HepG2 (cell line): ENCODE measurements around the gene ST8SIA2. TPM values are rescaled to one million over a fixed set of nuclear protein-coding genes. Genes with fewer than 3 reads are reported as not detected.

ENCODE experiments used
- ATAC-seq: fragments of 200-7000 bp; cut with Tn5 transposase; 3 replicates; pipeline ENCODE4 v1.9.1; 2020; ENCODE audit warnings: mild to moderate bottlenecking, moderate library complexity
- BruUV-seq: library from RNA; stranded (reverse); fragments of 400-500 nt; replicated peaks from 2 replicates; lab custom pipeline; 2021; lab: Mats Ljungman, UMichigan
- CTCF ChIA-PET: fragments of 300-600 bp; formaldehyde crosslinking; extraction: SDS; loops from one replicate; lab custom pipeline; 2021; ENCODE audit warnings: low total read pairs, inconsistent platforms, low intra/inter-chr PET ratio; lab: Yijun Ruan, JAX
- POLR2A ChIA-PET: fragments of 350-600 bp; sonication (Branson Sonifier 250); formaldehyde crosslinking; loops from one replicate; lab custom pipeline; 2020; ENCODE audit warnings: antibody characterized with exemption, inconsistent platforms; lab: Yijun Ruan, JAX
- DNase-seq: peaks from one replicate; pipeline ENCODE4 v3.0.0-alpha.2; 2015; ENCODE audit warnings: low spot score
- FAIRE-seq: peaks from 3 replicates; lab custom pipeline; 2011; peaks lifted over from hg19 to GRCh38; lab: Jason Lieb, UNC
- H2AFZ ChIP-seq: one replicate; pipeline ENCODE4 v1.6.1; 2011; ENCODE audit warnings: low read length, inconsistent platforms
- H3K27ac ChIP-seq: fragments of 300-600 bp; 3 replicates; pipeline ENCODE4 v1.8.0; 2011; ENCODE audit warnings: mixed run types, mild to moderate bottlenecking, mixed read lengths, low read length, inconsistent platforms; ENCODE audit not compliant: insufficient read depth; ENCODE audit errors: extremely low read length
- H3K27me3 ChIP-seq, 2 experiments: fragments of 200-600 bp in 1 of 2; 2 replicates in 1 of 2; 3 replicates in 1 of 2; pipeline versions ENCODE4 v1.6.0 to v1.8.0; 2011; ENCODE audit warnings: low read length in 2 of 2, mild to moderate bottlenecking in 2 of 2, moderate library complexity in 2 of 2, inconsistent platforms in 1 of 2; ENCODE audit not compliant: insufficient read depth in 2 of 2, control insufficient read depth in 1 of 2
- H3K36me3 ChIP-seq, 2 experiments: fragments of 200-600 bp in 1 of 2; replicated peaks in 1 of 2; 2 replicates in 1 of 2; 3 replicates in 1 of 2; pipeline versions ENCODE4 v1.5.1 to v1.8.0; 2011; ENCODE audit warnings: low read length in 2 of 2, inconsistent platforms in 1 of 2; ENCODE audit not compliant: insufficient read depth in 2 of 2, control insufficient read depth in 1 of 2
- H3K4me1 ChIP-seq: 2 replicates; pipeline ENCODE4 v1.5.1; 2012; ENCODE audit warnings: low read length, inconsistent platforms; ENCODE audit not compliant: insufficient read depth
- H3K4me2 ChIP-seq: 2 replicates; pipeline ENCODE4 v1.6.0; 2011; ENCODE audit warnings: low read depth, low read length, inconsistent platforms
- H3K4me3 ChIP-seq, 3 experiments: fragments of 200-600 bp in 1 of 3; sonication (generic), shearing (Covaris generic) in 1 of 3; replicated peaks in 1 of 3; 2 replicates each; pipeline ENCODE4 v1.5.1; 2011 to 2016; ENCODE audit warnings: low read length in 3 of 3, inconsistent platforms in 2 of 3, low read depth in 2 of 3, mild to moderate bottlenecking in 2 of 3, control low read depth in 1 of 3, mixed read lengths in 1 of 3; ENCODE audit not compliant: insufficient read depth in 1 of 3
- H3K79me2 ChIP-seq: one replicate; pipeline ENCODE4 v1.6.1; 2011; ENCODE audit warnings: low read length, inconsistent platforms; ENCODE audit not compliant: insufficient read depth
- H3K9ac ChIP-seq: 2 replicates; pipeline ENCODE4 v1.6.0; 2011; ENCODE audit warnings: mild to moderate bottlenecking, low read depth, low read length, inconsistent platforms; ENCODE audit not compliant: insufficient read depth
- H3K9me3 ChIP-seq: 2 replicates; pipeline ENCODE4 v1.5.1; 2012; ENCODE audit warnings: mild to moderate bottlenecking, low read length
- H4K20me1 ChIP-seq: 2 replicates; pipeline ENCODE4 v1.6.0; 2011; ENCODE audit warnings: inconsistent platforms, mild to moderate bottlenecking, low read length, moderate library complexity; ENCODE audit not compliant: insufficient read depth
- KLF15 ChIP-seq: sonication (generic); formaldehyde crosslinking; IDR thresholded peaks from 2 replicates; pipeline ENCODE4 v1.8.1; 2023; ENCODE audit warnings: borderline replicate concordance, mild to moderate bottlenecking, inconsistent platforms, missing genetic modification reagents, mixed read lengths
- MTERF4 ChIP-seq: sonication (generic); formaldehyde crosslinking; IDR thresholded peaks from 2 replicates; pipeline ENCODE4 v1.8.0; 2023; ENCODE audit warnings: mild to moderate bottlenecking, missing genetic modification reagents
- SMAD1 ChIP-seq: sonication (generic); formaldehyde crosslinking; IDR thresholded peaks from 2 replicates; pipeline ENCODE4 v1.4.0; 2020; ENCODE audit warnings: missing genetic modification reagents, low read depth, mild to moderate bottlenecking, borderline replicate concordance
- SPEN ChIP-seq: sonication (generic); formaldehyde crosslinking; IDR thresholded peaks from 2 replicates; pipeline ENCODE4 v1.5.1; 2020; ENCODE audit warnings: low read depth, mild to moderate bottlenecking, missing genetic modification reagents
- TEAD2 ChIP-seq: sonication (generic); formaldehyde crosslinking; IDR thresholded peaks from 2 replicates; pipeline ENCODE4 v1.9.0; 2021; ENCODE audit warnings: missing genetic modification reagents
- ZNF124 ChIP-seq: sonication (generic); formaldehyde crosslinking; IDR thresholded peaks from 2 replicates; pipeline ENCODE4 v1.4.0; 2020; ENCODE audit warnings: missing genetic modification reagents
- ZNF20 ChIP-seq: sonication (generic); formaldehyde crosslinking; IDR thresholded peaks from 2 replicates; pipeline ENCODE4 v1.4.0; 2020; ENCODE audit warnings: mild to moderate bottlenecking, moderate library complexity, missing genetic modification reagents
- ZNF337 ChIP-seq: sonication (generic); formaldehyde crosslinking; IDR thresholded peaks from 2 replicates; pipeline ENCODE4 v1.5.1; 2020; ENCODE audit warnings: missing genetic modification reagents, low read depth, mild to moderate bottlenecking, borderline replicate concordance
- ZNF615 ChIP-seq: sonication (generic); formaldehyde crosslinking; IDR thresholded peaks from 2 replicates; pipeline ENCODE4 v1.5.0; 2020; ENCODE audit warnings: mild to moderate bottlenecking, missing genetic modification reagents, borderline replicate concordance
- ZNF788 ChIP-seq: sonication (generic); formaldehyde crosslinking; IDR thresholded peaks from 2 replicates; pipeline ENCODE4 v1.5.0; 2020; ENCODE audit warnings: mild to moderate bottlenecking, missing genetic modification reagents, borderline replicate concordance
- WGBS: methylation state at CpG from one replicate; pipeline ENCODE4 v1.1.6; 2017; ENCODE audit warnings: low lambda C conversion rate; 5-methylcytosine and 5-hydroxymethylcytosine counted together
- in situ Hi-C: cut with HindIII; loops from 2 replicates; pipeline ENCODE4 v1.10.0; 2017; ENCODE audit warnings: low pct_unique_long_range_greater_than_20kb; ENCODE audit not compliant: extremely low pct_ligation_motif_present
- intact Hi-C: fragments of 100-400 bp; cut with micrococcal nuclease; formaldehyde crosslinking; loops from one replicate; pipeline ENCODE4 v1.10.0; 2022; ENCODE audit not compliant: unreplicated experiment
- polyA plus RNA-seq, 8 experiments: library from polyadenylated mRNA; depleted of rRNA in 3 of 8; stranded (reverse) in 7 of 8; unstranded in 1 of 8; fragments of >200 nt; fragmentation: Illumina TruSeq in 4 of 8; extraction: Trizol in 4 of 8; gene quantifications; 2 replicates each; pipeline versions ENCODE4 v1.2.1 to v1.2.3, GENCODE V29; 2011 to 2016; ENCODE audit warnings: low read depth in 4 of 8, missing spikeins in 1 of 8, mixed read lengths in 1 of 8; ENCODE audit not compliant: insufficient read depth in 1 of 8
- total RNA-seq, 5 experiments: library from RNA; depleted of rRNA; stranded (reverse); fragments of >200 nt; fragmentation: Illumina TruSeq; extraction: Trizol; gene quantifications; 2 replicates each; pipeline ENCODE4 v1.2.3, GENCODE V29; 2016; ENCODE audit warnings: low read depth in 1 of 5
- TF ChIP-seq, protein P1 (sequence below): sonication (generic); formaldehyde crosslinking; IDR thresholded peaks from 2 replicates; pipeline ENCODE4 v1.5.1; 2020; ENCODE audit warnings: missing genetic modification reagents, mild to moderate bottlenecking, borderline replicate concordance
- TF ChIP-seq, protein P2 (sequence below): IDR thresholded peaks from 2 replicates; pipeline ENCODE4 v1.6.1; 2012; ENCODE audit warnings: low read depth, low read length, improper control_type of control experiment

Gene ST8SIA2
- total and polyA plus RNA-seq, 2 of the 13 experiments (the other 11 are each of a cell fraction or from before 2014, with no cell fraction given) = not detected

- TF ChIP-seq ZNF337 (CRISPR knock-in tag) (no peak), ZNF124 (CRISPR knock-in tag) (no peak), ZNF615 (CRISPR knock-in tag) (no peak), ZNF788 (CRISPR knock-in tag) (no peak), KLF15 (no peak), SMAD1 (CRISPR knock-in tag) (no peak), TEAD2 (CRISPR knock-in tag) (no peak)
- TF ChIP-seq, protein P1, sequence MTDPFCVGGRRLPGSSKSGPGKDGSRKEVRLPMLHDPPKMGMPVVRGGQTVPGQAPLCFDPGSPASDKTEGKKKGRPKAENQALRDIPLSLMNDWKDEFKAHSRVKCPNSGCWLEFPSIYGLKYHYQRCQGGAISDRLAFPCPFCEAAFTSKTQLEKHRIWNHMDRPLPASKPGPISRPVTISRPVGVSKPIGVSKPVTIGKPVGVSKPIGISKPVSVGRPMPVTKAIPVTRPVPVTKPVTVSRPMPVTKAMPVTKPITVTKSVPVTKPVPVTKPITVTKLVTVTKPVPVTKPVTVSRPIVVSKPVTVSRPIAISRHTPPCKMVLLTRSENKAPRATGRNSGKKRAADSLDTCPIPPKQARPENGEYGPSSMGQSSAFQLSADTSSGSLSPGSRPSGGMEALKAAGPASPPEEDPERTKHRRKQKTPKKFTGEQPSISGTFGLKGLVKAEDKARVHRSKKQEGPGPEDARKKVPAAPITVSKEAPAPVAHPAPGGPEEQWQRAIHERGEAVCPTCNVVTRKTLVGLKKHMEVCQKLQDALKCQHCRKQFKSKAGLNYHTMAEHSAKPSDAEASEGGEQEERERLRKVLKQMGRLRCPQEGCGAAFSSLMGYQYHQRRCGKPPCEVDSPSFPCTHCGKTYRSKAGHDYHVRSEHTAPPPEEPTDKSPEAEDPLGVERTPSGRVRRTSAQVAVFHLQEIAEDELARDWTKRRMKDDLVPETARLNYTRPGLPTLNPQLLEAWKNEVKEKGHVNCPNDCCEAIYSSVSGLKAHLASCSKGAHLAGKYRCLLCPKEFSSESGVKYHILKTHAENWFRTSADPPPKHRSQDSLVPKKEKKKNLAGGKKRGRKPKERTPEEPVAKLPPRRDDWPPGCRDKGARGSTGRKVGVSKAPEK (CRISPR knock-in tag) = no peak
- TF ChIP-seq, all 625 proteins: peak for 0
These were observed 19.8 kb downstream of the ST8SIA2 start (continued) for GRCh38 chr15:92413510-92413909.

GRCh38 chr15:92415639-92416297, 22.1 kb downstream of the ST8SIA2 start:
- peaks cover 3 to 35% of the 10 kb centered on the region in 2 experiments; a peak in 4 of 5 replicates for H3K27me3 ChIP-seq
- POLR2A ChIA-PET = no interaction called here
- H3K4me2 ChIP-seq = no peak overlapping the region
- H3K79me2 ChIP-seq = no peaks in the 10 kb centered on the region
- H3K4me3 ChIP-seq = no peak overlapping the region
- in situ Hi-C loops = no loop called here
- TF ChIP-seq, protein P2, sequence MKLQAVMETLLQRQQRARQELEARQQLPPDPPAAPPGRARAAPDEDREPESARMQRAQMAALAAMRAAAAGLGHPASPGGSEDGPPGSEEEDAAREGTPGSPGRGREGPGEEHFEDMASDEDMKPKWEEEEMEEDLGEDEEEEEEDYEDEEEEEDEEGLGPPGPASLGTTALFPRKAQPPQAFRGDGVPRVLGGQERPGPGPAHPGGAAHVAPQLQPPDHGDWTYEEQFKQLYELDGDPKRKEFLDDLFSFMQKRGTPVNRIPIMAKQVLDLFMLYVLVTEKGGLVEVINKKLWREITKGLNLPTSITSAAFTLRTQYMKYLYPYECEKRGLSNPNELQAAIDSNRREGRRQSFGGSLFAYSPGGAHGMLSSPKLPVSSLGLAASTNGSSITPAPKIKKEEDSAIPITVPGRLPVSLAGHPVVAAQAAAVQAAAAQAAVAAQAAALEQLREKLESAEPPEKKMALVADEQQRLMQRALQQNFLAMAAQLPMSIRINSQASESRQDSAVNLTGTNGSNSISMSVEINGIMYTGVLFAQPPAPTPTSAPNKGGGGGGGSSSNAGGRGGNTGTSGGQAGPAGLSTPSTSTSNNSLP = no peak
- TF ChIP-seq SPEN (CRISPR knock-in tag) (no peak), ZNF20 (CRISPR knock-in tag) (no peak), MTERF4 (no peak)
- DNase-seq (no peak), ATAC-seq (no peak), FAIRE-seq (no peak)
- intact Hi-C loops = no loop called here
- no peaks in the 10 kb centered on the region for H3K9me3 ChIP-seq
- no peaks in the 10 kb centered on the region for H4K20me1 ChIP-seq
- CTCF ChIA-PET = no interaction called here
- BruUV-seq = no TSS peak
- no peak overlapping the region for H3K9ac ChIP-seq
- no peak overlapping the region for H2AFZ ChIP-seq
- WGBS = 26% methylated on average over 9 of the region's 9 CpGs
- no peak overlapping the region for H3K27ac ChIP-seq
- no peaks in the 10 kb centered on the region for H3K4me1 ChIP-seq
- no peaks in the 10 kb centered on the region for H3K36me3 ChIP-seq
